ENCODE results near the gene GADD45B.
"Not testable (repeated sequence)": the region's sequence is repeated elsewhere in the genome, so short reads cannot be mapped to it uniquely, and the experiment has no call there.

The GADD45B gene

GRCh38 chr19:2469102-2469914 lies 6.6 kb upstream of the GADD45B start:
- no peak for DNase-seq (ENCODE audit: low read depth)

- not testable (repeated sequence) for DNase-seq (ENCODE audit: low read depth)
Measured at GRCh38 chr19:2469915-2470200, 6.1 kb upstream of the GADD45B start.

DNA sequence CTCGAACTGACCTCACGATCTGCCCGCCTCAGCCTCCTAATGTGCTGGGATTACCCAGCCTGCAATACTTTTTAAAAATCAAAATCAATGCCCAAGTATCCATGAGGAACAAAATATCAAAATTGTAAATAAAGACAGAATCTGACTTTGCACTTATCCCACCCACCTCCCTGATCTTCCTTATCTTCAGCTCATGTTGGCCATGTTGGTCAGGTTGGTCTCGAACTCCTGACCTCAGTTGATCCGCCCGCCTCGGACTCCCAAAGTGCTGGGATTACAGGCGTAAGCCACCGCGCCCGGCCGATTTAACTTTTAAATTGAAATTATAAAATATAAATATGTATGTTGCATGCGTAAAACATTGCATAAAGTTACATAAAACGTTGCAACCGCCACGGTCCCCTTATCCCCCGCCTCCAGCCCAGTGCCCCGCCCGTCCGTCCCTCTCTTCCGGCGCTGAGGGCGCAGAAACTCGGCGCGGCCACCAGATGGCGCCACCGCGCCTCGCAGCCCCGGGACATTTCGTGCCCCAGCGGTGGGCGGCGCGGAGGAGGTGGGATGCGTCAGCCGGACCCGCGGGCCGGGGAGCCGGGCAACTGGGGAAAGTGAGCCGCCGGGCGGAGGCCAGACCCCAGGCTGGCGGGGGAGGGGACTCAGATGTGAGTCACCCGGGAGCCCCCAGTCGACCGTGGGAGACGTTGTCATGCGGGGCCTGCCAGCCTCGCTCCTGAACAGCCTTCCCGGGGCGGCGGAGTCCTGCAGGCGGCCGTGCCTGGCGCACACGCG lies 1.5 kb upstream of the GADD45B start:
- DNase-seq (ENCODE audit: low read depth), result peak; percentile 78

DNA sequence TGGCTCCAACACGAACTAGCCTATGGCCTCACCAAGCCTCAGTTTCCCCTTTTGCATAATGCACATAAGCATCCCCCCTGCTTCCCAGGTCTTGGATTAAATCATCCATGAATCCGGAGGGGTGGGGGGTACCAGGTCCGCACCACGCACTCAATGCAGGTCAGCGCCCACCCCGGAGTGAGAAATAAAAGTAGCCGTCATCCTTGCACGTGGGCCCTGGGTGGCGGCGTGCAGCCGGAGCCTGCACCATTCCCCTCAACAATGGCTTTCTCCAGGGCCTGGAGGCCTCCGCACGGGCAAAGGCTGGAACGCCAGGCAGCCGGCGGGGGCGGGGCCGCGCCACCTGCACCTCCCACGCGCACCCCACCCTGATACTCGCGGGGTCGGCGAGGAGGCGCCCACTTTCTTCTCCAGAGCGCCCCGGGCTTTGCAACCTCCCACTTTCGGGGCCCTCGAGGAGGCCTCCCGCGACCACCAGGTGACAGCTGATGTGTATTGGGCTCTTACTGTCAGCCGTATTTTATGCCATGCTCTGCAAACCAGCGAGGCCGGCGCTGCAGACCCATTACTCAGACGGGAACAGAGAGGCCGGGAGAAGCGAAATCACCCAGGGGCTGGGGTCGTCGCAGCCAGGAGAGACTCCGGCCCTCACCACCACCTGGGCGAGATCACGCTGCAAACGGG lies 767 bp upstream of the GADD45B start:
- DNase-seq (ENCODE audit: low read depth), result peak; percentile 43

DNA sequence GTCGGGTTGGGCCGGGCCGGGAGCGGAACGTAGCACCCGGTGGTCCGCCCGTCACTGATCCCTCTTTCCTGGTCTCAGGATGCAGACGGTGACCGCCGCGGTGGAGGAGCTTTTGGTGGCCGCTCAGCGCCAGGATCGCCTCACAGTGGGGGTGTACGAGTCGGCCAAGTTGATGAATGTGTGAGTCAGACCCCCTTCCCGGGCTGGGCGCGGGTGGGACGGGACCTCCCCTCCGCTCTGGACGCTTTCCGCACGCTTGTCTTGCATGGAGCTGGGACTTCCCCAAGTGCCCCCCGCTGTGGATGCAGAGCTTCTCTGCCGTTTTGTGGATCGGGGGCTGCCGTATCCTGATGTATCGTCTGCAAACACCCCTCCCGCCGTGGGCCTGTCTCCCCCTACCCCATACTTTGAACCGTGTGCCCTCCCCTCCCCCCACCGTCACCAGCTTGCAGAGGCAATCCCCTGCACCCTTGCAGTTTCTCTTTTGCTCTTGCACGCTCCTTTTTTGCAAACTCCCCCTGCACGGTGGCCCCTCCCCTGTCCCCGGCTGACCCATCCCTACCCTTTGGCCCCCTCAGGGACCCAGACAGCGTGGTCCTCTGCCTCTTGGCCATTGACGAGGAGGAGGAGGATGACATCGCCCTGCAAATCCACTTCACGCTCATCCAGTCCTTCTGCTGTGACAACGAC lies 669 bp downstream of the GADD45B start:
- DNase-seq (ENCODE audit: low read depth), result peak; percentile 55

GRCh38 chr19:2477141-2477710 lies 1.3 kb downstream of the GADD45B start:
- peak; percentile 39 for DNase-seq (ENCODE audit: low read depth)

DNA sequence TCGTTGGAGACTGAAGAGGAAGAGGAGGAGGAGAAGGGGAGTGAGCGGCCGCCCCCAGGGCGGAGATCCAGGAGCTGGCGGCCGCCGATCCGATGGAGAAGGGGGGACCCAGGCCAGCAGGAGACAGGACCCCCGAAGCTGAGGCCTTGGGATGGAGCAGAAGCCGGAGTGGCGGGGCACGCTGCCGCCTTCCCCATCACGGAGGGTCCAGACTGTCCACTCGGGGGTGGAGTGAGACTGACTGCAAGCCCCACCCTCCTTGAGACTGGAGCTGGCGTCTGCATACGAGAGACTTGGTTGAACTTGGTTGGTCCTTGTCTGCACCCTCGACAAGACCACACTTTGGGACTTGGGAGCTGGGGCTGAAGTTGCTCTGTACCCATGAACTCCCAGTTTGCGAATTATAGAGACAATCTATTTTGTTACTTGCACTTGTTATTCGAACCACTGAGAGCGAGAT lies 1.8 kb downstream of the GADD45B start:
- no peak for DNase-seq (ENCODE audit: low read depth)

DNA sequence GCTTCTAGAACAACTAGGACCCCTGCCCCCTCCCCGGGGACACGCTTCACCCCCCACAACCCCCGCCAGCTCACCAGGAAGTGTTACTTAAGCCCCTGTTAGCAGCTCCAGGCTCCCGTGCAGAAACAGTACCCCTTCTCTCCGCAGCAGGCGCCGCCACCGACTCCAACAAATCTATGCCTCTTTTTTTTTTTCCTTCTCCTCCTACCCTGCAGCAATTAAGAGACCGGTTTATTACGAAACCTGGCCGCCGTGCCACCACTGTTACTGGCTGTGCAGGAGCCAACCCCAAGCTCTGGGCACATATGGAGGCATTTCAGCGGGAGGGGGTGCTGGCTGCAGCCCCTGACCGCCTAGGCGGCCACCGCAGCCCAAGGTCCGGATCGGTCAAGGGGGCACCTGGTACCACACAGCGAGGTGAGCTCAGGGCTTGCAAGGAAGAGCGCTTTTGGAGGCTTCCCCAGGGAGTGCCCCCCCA lies 2.4 kb downstream of the GADD45B start:
- DNase-seq (ENCODE audit: low read depth), result peak; percentile 36

DNA sequence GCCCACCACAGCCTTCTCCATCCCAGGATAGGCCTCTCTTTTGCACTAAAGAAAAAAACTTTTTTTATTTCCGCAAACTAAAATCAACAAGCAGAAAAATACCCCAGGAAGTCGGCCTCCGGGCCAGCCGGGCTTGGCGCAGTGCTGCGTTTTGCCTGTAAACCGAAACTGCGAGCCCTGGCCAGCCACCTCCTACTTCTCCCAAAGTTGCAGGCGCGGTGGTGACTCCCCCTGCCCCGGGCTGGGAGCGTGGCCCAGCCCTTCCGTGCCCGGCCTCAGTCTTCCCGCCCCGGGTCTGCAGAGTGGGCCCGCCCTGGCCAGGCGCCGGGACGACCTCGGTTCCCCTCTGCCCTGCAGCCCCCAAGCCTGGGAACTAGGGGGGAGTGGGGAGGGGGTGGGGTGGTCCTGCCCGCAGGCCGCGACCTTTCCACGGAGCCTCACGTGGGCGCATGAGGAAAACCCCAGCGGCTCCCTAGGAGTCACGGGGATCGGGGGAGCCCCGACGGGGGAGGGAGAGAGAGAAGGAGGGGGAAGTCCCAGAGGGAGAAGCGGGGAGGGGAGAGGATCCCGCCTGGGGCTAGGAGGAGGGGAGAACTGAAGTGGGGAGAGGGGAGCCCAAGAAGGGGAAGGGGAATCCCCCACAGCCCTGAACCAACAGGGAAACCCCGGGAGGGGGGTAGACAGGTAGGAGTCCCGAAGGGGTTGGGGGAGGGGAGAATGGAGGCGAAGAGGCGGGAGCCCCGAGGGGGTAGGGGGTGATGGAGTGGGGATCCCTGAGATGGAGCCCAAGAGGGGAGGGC lies 3.0 kb downstream of the GADD45B start:
- peak; percentile 54 for DNase-seq (ENCODE audit: low read depth)

GRCh38 chr19:2479556-2480194 lies 3.7 kb downstream of the GADD45B start:
- no peak for DNase-seq (ENCODE audit: low read depth)

DNA sequence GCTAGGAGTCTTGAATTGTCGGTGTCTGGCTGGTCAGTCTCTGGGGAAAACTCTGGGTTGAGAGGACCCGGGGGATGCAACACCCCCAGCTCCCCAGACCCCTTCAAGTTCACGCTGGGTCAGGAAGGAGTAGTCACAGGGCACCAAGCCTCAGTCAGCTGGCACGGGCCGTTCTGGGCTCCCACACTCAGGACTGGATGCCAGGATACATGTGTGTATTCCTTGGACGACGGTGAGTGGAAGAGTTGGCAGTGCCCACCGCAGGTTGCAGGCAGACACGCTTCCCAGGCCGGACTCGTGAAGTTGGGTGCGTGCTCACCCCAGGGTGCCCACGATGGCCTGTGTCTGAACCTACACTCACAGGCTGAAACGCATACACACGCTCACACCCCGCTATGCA lies 5.5 kb downstream of the GADD45B start:
- DNase-seq (ENCODE audit: low read depth), result no peak

GRCh38 chr19:2482354-2483038 lies 6.6 kb downstream of the GADD45B start:
- no peak for DNase-seq (ENCODE audit: low read depth)

DNA sequence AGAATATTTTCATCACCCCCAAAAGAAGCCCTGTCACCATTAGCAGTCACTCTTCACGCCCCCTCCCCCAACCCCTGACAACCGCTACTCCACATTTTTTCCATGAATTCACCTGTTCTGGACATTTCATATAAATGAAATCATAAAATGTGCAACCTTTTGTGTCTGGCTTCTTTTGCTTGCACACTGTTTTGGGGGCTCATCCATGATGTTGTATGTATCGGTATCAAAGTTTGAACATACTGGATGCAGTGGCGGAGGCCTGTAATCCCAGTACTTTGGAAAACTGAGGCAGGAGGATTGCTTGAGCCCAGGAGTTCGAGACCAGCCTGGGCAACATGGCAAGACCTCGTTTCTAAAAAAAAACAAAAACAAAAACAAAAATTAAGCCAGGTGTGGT lies 7.2 kb downstream of the GADD45B start:
- no peak for DNase-seq (ENCODE audit: low read depth)

DNA sequence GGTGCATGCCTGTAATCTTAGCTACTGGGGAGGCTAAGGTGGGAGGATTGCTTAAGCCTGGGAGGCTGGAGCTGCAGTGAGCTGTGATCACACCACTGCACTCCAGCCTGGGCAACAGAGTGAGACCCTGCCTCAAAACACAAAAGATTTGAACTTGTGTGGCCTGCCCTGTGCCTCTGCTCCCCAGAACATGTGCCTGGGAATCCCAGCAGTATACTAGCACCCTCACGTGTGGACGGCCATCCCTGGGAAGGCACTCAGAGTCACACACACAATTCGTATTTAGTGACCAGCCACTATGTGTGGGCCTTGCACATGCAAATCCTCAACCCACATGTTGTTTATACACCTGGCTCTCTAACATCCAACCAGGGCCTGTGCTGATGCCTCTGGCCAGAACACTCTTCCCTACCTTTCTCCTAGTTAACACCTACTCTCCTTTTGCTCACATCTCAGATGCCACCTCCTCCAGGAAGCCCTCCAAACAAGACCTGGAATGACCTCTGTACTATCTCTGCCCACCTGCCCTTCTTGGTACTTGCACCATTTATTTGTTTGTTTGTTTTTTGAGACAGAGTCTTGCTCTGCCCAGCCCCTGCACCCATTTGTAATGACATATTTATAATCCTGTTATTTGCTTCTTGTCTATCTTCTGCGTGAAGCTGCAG lies 7.7 kb downstream of the GADD45B start:
- DNase-seq (ENCODE audit: low read depth), result no peak

- DNase-seq (ENCODE audit: low read depth), result no peak
Measured at GRCh38 chr19:2484178-2484937, 8.4 kb downstream of the GADD45B start.

DNA sequence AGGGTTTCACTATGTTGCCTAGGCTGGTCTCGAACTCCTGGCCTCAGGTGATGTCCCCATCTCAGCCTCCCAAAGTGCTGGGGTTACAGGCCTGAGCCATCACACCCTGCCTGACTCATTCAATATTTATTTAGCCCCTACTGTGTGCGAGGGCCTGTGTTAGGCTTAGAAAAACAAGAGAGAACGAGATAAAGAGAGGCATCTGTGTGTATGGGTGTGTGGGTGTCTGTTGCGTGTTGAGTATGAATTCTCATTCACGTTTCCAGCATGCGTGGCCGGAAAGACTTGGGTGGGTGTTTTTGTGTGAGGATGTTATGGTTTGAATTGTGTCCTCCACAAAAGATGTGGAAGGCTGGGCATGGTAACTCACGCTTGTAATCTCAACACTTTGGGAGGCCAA lies 9.5 kb downstream of the GADD45B start:
- no peak for DNase-seq (ENCODE audit: low read depth)

GRCh38 chr19:2487090-2487489 lies 11.2 kb downstream of the GADD45B start:
- no peak for DNase-seq (ENCODE audit: low read depth)

DNA sequence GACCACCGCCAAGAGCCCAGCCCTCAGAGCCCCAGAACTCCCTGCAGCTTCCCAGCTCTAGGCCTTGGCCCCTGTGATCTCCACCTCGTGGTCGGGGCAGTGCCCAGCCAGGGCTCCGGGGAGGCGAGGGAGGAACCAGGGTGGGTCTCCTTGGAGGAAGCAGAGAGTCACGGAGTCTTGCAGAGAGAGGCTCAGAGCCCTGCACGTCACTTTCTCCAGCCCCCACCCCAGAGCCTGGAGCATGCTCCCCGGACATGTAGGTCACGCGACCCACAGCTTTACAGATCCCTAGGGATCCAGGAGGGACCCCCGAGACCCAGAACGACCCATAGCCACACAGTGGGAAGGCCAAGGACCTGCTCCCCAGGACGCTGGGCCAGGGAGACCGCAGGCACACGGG lies 11.9 kb downstream of the GADD45B start:
- no peak for DNase-seq (ENCODE audit: low read depth)
